Stomach (tissue), 9 donors: Measurements from ENCODE around the gene COL18A1. TPM values are rescaled to one million over a fixed set of nuclear protein-coding genes. Genes with fewer than 3 reads are reported as not detected.
A peak's percentile ranks its signal among the peaks of the same experiment; 100 is the strongest.

Experiments
- DNase-seq, 2 donors: peaks; one replicate each; pipeline versions ENCODE4 v3.0.0 to v3.0.0-alpha.2; 2013 to 2019
- H3K27ac ChIP-seq, 5 donors: fragments of 200-600 bp in 4 of 5; sonication (generic) in 4 of 5; one replicate each; pipeline ENCODE4 v1.5.1; 2013 to 2019; ENCODE audit warnings: mild to moderate bottlenecking in 1 of 5, moderate library complexity in 1 of 5
- H3K27me3 ChIP-seq, 3 donors: fragments of 200-600 bp; sonication (generic); one replicate each; pipeline ENCODE4 v1.5.1; 2017 to 2019; ENCODE audit warnings: mixed run types in 1 of 3
- H3K36me3 ChIP-seq, 4 donors: fragments of 200-600 bp; sonication (generic); 1 replicate in 3 of 4; 2 replicates in 1 of 4; pipeline ENCODE4 v1.5.1; 2016 to 2019
- H3K4me1 ChIP-seq, 4 donors: fragments of 200-600 bp; sonication (generic); one replicate each; pipeline ENCODE4 v1.5.1; 2016 to 2019
- H3K4me3 ChIP-seq, 4 donors: fragments of 200-600 bp; sonication (generic) in 3 of 4; one replicate each; pipeline ENCODE4 v1.5.1; 2016 to 2019; ENCODE audit warnings: mild to moderate bottlenecking in 1 of 4
- H3K9me3 ChIP-seq, 4 donors: fragments of 200-600 bp; sonication (generic); one replicate each; pipeline ENCODE4 v1.5.1; 2016 to 2019
- CTCF ChIP-seq, 7 experiments: fragments of 450-650 bp in 4 of 7; fragments of 200-600 bp in 3 of 7; sonication (generic) in 3 of 7; IDR thresholded peaks; one replicate each; pipeline ENCODE4 v1.5.1; 2016 to 2019; ENCODE audit warnings: antibody characterized with exemption in 7 of 7, control low read depth in 2 of 7, mild to moderate bottlenecking in 1 of 7
- EP300 ChIP-seq: sonication (generic); formaldehyde crosslinking; IDR thresholded peaks from one replicate; pipeline ENCODE4 v1.6.1; 2017; ENCODE audit warnings: antibody characterized with exemption
- POLR2A ChIP-seq, 4 donors: fragments of 450-650 bp; IDR thresholded peaks; one replicate each; pipeline ENCODE4 v1.6.1; 2016; ENCODE audit warnings: antibody characterized with exemption in 4 of 4, control low read depth in 2 of 4, mild to moderate bottlenecking in 1 of 4, moderate library complexity in 1 of 4
- POLR2AphosphoS5 ChIP-seq, 3 donors: sonication (generic); formaldehyde crosslinking; IDR thresholded peaks; one replicate each; pipeline ENCODE4 v1.6.1; 2016; ENCODE audit warnings: antibody characterized with exemption in 3 of 3
- WGBS, 5 donors: extraction: QIAGEN DNeasy Blood & Tissue Kit in 3 of 5; methylation state at CpG; one replicate each; pipeline versions ENCODE4 v1.1.5 to v1.1.7; 2013 to 2018; 5-methylcytosine and 5-hydroxymethylcytosine counted together
- intact Hi-C: fragments of 100-400 bp; cut with DNase I; formaldehyde crosslinking; loops from one replicate; pipeline ENCODE4 v1.15.1; 2023; ENCODE audit warnings: low total_unique reads
- polyA plus RNA-seq, 3 donors: library from polyadenylated mRNA; stranded (reverse); fragments of 200-250 nt; gene quantifications; one replicate each; pipeline ENCODE4 v1.2.3, GENCODE V29; 2013
- total RNA-seq, 5 donors: library from RNA; depleted of rRNA; stranded (reverse); fragments of >200 nt; gene quantifications; one replicate each; pipeline versions ENCODE4 v1.1.0 to v1.2.3, GENCODE V29; 2014 to 2016
- donor health status: healthy with polysubstance abuse.
- donor health status: Bipolar disorder and iron deficiency.
- donor health status: healthy.

Gene COL18A1
- total and polyA plus RNA-seq, 8 donors = 19.8 to 212 (median 34.6) TPM

- Histone ChIP-seq H3K36me3 (no peaks in the 10 kb centered on the region), H3K9me3 (no peaks in the 10 kb centered on the region), H3K27ac (peak overlapping the region; percentile 84 to 96 (median 91)), H3K4me1 (peaks cover 26 to 40% (median 27%) of the 10 kb centered on the region in 4 donors), H3K4me3 (no peak overlapping the region), H3K27me3 (no peaks in the 10 kb centered on the region)
- 13 to 19% (median 16%) methylated on average over 18 to 19 of the region's 19 CpGs for WGBS, 5 donors
- DNase-seq = peak; percentile 74 to 92
- intact Hi-C loops = no loop called here
- TF ChIP-seq POLR2AphosphoS5 (IDR thresholded peaks at IDR 0.05) = peak; percentile 76 to 86 (median 80)
- TF ChIP-seq CTCF (IDR thresholded peaks at IDR 0.05) = no peak
- TF ChIP-seq EP300 = no peak
- TF ChIP-seq POLR2A (IDR thresholded peaks at IDR 0.05) = no peak
Observed at GRCh38 chr21:45363921-45364467, 41.0 kb upstream of the COL18A1 start.

- no peaks in the 10 kb centered on the region for H3K36me3 ChIP-seq
- peak in 1 of 2 donors; percentile 71 for DNase-seq
- TF ChIP-seq CTCF (IDR thresholded peaks at IDR 0.05) = no peak
- TF ChIP-seq EP300 = no peak
- no peak for TF ChIP-seq POLR2A (IDR thresholded peaks at IDR 0.05)
- no peak for TF ChIP-seq POLR2AphosphoS5 (IDR thresholded peaks at IDR 0.05)
- H3K27ac ChIP-seq = peak overlapping the region; percentile 84 to 96 (median 91)
- no peak overlapping the region for H3K4me3 ChIP-seq
- 47 to 67% (median 62%) methylated on average over 24 to 29 of the region's 29 CpGs for WGBS, 5 donors
- intact Hi-C loops = no loop called here
- H3K27me3 ChIP-seq = no peaks in the 10 kb centered on the region
- peaks cover 26 to 40% (median 27%) of the 10 kb centered on the region in 4 donors for H3K4me1 ChIP-seq
- H3K9me3 ChIP-seq = no peaks in the 10 kb centered on the region
Observed at GRCh38 chr21:45364468-45365185, 40.3 kb upstream of the COL18A1 start.

- 92 to 97% (median 95%) methylated on average over 7 to 25 of the region's 25 CpGs for WGBS, 5 donors
- no peaks in the 10 kb centered on the region for H3K9me3 ChIP-seq
- TF ChIP-seq POLR2AphosphoS5 (IDR thresholded peaks at IDR 0.05) (no peak), CTCF (IDR thresholded peaks at IDR 0.05) (no peak)
- H3K27me3 ChIP-seq = no peaks in the 10 kb centered on the region
- no peak overlapping the region for H3K4me3 ChIP-seq
- peaks cover 26 to 40% (median 27%) of the 10 kb centered on the region in 4 donors for H3K4me1 ChIP-seq
- no peak for DNase-seq
- H3K27ac ChIP-seq = peak overlapping the region; percentile 84 to 96 (median 91)
- intact Hi-C loops = no loop called here
- H3K36me3 ChIP-seq = no peaks in the 10 kb centered on the region
Observed at GRCh38 chr21:45365186-45365607, 39.8 kb upstream of the COL18A1 start.

GRCh38 chr21:45365608-45366241 is 39.2 kb upstream of the COL18A1 start:
- TF ChIP-seq POLR2A (IDR thresholded peaks at IDR 0.05) (no peak), EP300 (no peak), POLR2AphosphoS5 (IDR thresholded peaks at IDR 0.05) (no peak), CTCF (IDR thresholded peaks at IDR 0.05) (no peak)
- DNase-seq = no peak

More at GRCh38 chr21:45365608-45366241, 39.2 kb upstream of the COL18A1 start:
- WGBS, 5 donors = 83 to 89% (median 87%) methylated on average over 22 to 26 of the region's 26 CpGs
- Histone ChIP-seq H3K36me3 (no peaks in the 10 kb centered on the region), H3K27me3 (no peaks in the 10 kb centered on the region), H3K27ac (peak overlapping the region in 4 of 5 donors; percentile 91 to 96 (median 92)), H3K9me3 (no peaks in the 10 kb centered on the region), H3K4me1 (peaks cover 26 to 40% (median 27%) of the 10 kb centered on the region in 4 donors), H3K4me3 (no peak overlapping the region)
- intact Hi-C loops = no loop called here
